ENCODE data around the gene CCDC92. TPM values are rescaled to one million over a fixed set of nuclear protein-coding genes. Genes with fewer than 3 reads are reported as not detected.
"Not testable (repeated sequence)": the region's sequence is repeated elsewhere in the genome, so short reads cannot be mapped to it uniquely, and the experiment has no call there.

The CCDC92 gene
- total RNA-seq, 2 donors from 2014 or later = 9.6 to 19.5 TPM

DNA sequence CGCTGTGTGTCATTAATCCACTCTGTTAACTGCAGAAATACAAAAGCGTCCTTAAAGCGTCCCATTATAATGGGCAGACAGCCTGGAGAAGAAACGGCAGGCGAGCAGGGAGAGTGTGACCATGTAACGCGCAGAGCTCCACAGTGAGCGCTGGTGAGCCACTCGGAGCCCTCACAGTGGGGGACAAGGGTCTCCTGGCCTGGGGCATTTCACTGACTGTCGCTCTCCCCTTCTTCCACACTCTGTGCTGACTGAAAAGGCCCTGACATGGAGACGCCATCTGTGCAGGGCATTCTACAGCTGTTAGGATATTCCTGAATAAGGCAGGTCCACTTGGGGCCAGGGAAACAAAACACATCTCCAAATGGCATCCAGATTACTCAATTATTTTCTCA lies 24.2 kb downstream of the CCDC92 start:
- Histone ChIP-seq H3K4me1 (no peaks in the 10 kb centered on the region), H3K27ac (no peak overlapping the region)
- TF ChIP-seq, protein P1, sequence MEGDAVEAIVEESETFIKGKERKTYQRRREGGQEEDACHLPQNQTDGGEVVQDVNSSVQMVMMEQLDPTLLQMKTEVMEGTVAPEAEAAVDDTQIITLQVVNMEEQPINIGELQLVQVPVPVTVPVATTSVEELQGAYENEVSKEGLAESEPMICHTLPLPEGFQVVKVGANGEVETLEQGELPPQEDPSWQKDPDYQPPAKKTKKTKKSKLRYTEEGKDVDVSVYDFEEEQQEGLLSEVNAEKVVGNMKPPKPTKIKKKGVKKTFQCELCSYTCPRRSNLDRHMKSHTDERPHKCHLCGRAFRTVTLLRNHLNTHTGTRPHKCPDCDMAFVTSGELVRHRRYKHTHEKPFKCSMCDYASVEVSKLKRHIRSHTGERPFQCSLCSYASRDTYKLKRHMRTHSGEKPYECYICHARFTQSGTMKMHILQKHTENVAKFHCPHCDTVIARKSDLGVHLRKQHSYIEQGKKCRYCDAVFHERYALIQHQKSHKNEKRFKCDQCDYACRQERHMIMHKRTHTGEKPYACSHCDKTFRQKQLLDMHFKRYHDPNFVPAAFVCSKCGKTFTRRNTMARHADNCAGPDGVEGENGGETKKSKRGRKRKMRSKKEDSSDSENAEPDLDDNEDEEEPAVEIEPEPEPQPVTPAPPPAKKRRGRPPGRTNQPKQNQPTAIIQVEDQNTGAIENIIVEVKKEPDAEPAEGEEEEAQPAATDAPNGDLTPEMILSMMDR (IDR thresholded peaks at IDR 0.05) = no peak

DNA sequence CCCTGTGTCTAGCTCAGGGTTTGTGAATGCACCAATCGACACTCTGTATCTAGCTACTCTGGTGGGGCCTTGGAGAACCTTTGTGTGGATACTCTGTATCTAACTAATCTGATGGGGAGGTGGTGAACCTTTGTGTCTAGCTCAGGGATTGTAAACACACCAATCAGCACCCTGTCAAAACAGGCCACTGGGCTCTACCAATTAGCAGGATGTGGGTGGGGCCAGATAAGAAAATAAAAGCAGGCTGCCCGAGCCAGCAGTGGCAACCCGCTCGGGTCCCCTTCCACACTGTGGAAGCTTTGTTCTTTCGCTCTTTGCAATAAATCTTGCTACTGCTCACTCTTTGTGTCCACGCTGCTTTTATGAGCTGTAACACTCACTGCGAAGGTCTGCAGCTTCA lies 25.1 kb downstream of the CCDC92 start:
- H3K9ac ChIP-seq (ENCODE audit: low read depth in 2 of 2, low read length in 2 of 2); DNase-seq; H3K36me3 ChIP-seq; H3K9me3 ChIP-seq; H3K27me3 ChIP-seq; intact Hi-C loops (cut with DNase I); H3K27ac ChIP-seq; H3K4me3 ChIP-seq; H3K4me1 ChIP-seq: not testable (repeated sequence)

More for the DNA sequence above, 24.2 kb downstream of the CCDC92 start:
- intact Hi-C loops (cut with DNase I) = no loop called here
- no peaks in the 10 kb centered on the region for H3K36me3 ChIP-seq
- DNase-seq = no peak
- H3K27me3 ChIP-seq = no peaks in the 10 kb centered on the region
- no peak overlapping the region for H3K9ac ChIP-seq (ENCODE audit: low read depth in 2 of 2, low read length in 2 of 2)
- H3K9me3 ChIP-seq = no peaks in the 10 kb centered on the region
- H3K4me3 ChIP-seq = no peak overlapping the region

DNA sequence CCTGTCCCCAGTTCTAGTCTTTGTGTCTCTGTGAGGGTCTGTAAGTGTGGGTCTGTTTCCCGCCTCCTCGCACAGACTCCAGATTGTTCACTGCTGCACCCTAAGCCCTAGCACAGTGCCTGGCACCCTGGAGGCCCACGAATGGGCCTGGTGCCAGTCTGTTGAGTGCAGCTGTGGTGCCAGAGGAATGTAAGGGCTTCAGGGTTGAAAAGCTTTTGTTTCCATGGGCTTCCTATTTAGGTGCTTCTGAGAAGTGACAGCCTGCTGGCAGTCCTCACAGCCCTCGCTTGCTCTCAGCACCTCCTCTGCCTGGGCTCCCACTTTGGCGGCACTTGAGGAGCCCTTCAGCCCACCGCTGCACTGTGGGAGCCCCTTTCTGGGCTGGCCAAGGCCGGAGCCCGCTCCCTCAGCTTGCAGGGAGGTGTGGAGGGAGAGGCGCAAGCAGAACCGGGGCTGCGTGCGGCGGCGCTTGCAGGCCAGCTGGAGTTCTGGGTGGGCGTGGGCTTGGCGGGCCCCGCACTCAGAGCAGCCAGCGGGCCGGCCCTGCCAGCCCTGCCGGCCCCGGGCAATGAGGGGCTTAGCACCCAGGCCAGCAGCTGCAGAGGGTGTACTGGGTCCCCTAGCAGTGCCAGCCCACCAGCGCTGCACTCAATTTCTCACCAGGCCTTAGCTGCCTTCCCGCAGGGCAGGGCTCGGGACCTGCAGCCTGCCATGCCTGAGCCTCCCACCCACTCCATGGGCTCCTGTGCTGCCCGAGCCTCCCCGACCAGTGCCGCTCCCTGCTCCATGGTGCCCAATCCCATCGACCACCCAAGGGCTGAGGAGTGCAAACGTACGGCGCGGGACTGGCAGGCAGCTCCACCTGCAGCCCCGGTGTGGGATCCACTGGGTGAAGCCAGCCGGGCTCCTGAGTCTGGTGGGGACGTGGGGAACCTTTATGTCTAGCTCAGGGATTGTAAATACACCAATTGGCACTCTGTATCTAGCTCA lies 25.8 kb downstream of the CCDC92 start:
- H3K4me3 ChIP-seq; H3K27ac ChIP-seq; H3K9ac ChIP-seq (ENCODE audit: low read depth in 2 of 2, low read length in 2 of 2); intact Hi-C loops (cut with DNase I); H3K9me3 ChIP-seq; DNase-seq; H3K4me1 ChIP-seq; H3K27me3 ChIP-seq; H3K36me3 ChIP-seq: not testable (repeated sequence)

DNA sequence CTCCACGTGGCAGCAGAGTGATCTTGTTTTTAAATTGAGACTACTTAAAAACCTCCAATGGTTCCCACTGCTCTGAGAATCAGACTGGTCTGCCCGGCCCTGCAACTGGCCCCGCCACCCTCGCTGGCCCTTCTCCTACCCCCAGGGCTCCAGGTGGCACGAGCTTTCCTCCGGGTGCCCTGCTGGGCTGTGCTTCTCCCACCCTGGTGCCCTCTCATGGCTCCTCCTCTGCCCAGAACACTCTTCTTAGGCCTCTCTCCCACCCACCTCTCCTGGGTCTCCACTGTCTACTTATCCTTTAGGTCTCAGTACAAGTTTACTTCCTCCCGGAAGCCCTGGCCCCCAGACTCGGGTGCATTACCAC lies 26.5 kb downstream of the CCDC92 start:
- TF ChIP-seq, protein P1 (IDR thresholded peaks at IDR 0.05) = no peak

DNA sequence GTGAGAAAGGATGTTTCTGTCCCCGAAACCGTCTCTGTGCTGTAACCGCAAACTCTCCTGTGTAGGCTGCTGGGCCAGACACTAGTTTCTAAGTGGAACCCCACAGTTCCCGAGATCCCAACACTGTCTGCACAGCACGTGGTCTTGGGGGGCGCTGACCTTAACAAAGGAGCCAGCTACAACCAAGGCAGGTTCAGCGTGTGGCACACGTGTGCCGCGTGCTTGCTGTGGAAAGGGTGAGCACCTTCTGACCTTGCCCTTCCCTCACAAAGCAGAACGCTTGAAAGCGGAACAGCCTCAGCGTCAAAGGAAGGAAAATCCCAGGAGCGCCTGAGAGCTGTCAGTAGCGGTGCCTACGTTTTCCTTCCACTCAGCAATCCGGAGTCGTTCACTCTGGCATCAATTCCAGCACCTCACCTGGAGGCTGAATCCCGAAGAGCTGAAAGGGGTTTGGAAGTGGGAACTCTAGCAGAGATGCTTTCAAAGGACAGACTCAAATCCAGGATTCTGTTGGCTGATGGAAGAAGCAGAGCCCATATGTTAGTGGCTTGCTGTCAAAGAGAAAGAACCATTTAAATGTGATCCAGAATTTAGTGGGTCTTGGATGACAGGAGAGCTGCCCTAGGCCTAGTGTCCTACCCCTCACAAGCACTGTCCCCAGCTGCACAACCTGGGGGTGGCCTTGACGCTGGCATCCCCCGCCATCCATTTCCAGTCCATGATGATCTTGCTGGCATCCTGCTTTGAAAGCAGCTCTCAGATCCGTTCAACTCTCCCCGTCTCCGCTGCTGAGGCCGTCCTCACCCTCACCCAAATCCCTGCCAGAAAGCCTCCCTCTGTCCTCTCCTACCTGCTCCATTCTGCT lies 27.1 kb downstream of the CCDC92 start:
- H3K4me1 ChIP-seq = no peaks in the 10 kb centered on the region
- TF ChIP-seq, protein P1 (IDR thresholded peaks at IDR 0.05) = no peak
- H3K27me3 ChIP-seq = no peaks in the 10 kb centered on the region
- no peak overlapping the region for H3K27ac ChIP-seq
- H3K4me3 ChIP-seq = no peak overlapping the region
- no peak overlapping the region for H3K9ac ChIP-seq (ENCODE audit: low read depth in 2 of 2, low read length in 2 of 2)
- DNase-seq = no peak
- intact Hi-C loops (cut with DNase I) = no loop called here
- no peaks in the 10 kb centered on the region for H3K36me3 ChIP-seq
- H3K9me3 ChIP-seq = no peaks in the 10 kb centered on the region

More for the DNA sequence above, 26.5 kb downstream of the CCDC92 start:
- Histone ChIP-seq H3K27ac (no peak overlapping the region), H3K4me1 (no peaks in the 10 kb centered on the region), H3K9me3 (no peaks in the 10 kb centered on the region), H3K27me3 (no peaks in the 10 kb centered on the region), H3K36me3 (no peaks in the 10 kb centered on the region), H3K4me3 (no peak overlapping the region), H3K9ac (ENCODE audit: low read depth in 2 of 2, low read length in 2 of 2) (no peak overlapping the region)
- DNase-seq = no peak
- intact Hi-C loops (cut with DNase I) = no loop called here

DNA sequence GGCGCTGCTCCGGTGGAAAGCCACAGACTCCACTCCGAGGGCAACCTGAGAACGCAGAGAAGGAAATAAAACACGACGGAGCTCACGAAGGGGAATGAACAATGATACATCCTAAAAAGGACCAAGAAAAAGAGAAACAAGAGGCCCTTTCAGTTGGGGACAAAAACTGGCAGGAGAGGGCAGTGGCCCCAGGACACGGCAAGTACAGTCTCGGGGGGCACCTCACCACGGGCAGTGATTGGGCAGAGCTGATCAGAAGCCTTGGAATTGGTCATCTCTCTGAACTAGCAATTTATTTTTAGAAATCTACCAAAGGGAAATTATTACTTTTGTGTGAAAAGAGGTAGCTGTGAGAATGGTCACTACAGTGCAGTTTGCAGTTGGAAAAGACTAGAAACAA lies 27.9 kb downstream of the CCDC92 start:
- Histone ChIP-seq H3K4me1 (no peaks in the 10 kb centered on the region), H3K36me3 (no peaks in the 10 kb centered on the region), H3K4me3 (no peak overlapping the region), H3K9ac (ENCODE audit: low read depth in 2 of 2, low read length in 2 of 2) (no peak overlapping the region), H3K9me3 (no peaks in the 10 kb centered on the region), H3K27ac (no peak overlapping the region), H3K27me3 (no peaks in the 10 kb centered on the region)
- TF ChIP-seq, protein P1 (IDR thresholded peaks at IDR 0.05) = no peak
- intact Hi-C loops (cut with DNase I) = no loop called here
- no peak for DNase-seq
